GM19328 (cell line): ENCODE results near the gene PAK4.

Experiments
- ATAC-seq: cut with Tn5 transposase; IDR thresholded peaks from one replicate; pipeline ENCODE4 v1.9.1; 2021; ENCODE audit warnings: mild to moderate bottlenecking, moderate library complexity; ENCODE audit not compliant: unreplicated experiment

PAK4 gene

GRCh38 chr19:39177736-39178135 lies 52.1 kb downstream of the PAK4 start:
- ATAC-seq: no peak

DNA sequence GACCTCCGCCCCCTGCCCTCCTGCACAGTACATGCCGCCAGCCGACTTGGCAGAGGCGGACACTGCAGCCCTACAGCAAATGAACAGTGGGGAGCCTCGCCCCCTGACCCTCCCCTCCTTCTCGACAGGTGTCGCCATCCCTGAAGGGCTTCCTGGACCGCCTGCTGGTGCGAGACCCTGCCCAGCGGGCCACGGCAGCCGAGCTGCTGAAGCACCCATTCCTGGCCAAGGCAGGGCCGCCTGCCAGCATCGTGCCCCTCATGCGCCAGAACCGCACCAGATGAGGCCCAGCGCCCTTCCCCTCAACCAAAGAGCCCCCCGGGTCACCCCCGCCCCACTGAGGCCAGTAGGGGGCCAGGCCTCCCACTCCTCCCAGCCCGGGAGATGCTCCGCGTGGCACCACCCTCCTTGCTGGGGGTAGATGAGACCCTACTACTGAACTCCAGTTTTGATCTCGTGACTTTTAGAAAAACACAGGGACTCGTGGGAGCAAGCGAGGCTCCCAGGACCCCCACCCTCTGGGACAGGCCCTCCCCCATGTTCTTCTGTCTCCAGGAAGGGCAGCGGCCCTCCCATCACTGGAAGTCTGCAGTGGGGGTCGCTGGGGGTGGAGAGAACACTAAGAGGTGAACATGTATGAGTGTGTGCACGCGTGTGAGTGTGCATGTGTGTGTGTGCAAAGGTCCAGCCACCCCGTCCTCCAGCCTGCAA lies 52.9 kb downstream of the PAK4 start:
- ATAC-seq: no peak

DNA sequence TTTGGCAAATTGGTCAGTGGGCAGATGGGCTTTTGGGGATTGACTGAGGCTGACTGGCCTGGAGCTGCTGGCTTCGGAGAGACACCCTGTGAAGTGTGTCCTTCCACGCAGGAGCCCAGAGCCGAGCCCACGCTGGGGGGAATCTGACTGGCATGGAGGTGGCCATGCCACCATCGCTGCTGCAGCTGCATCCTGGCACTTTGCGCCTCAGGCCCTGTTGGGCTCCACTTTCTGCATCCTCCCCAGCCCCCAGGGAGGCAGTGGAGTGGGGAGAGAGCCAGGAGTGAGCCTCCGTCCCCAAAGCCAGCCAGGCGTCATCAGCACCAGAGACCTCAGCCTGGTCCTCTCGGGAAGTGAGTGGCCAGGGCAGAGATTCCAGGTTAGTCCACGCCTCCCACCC lies 54.2 kb downstream of the PAK4 start:
- ATAC-seq: no peak

GRCh38 chr19:39180749-39181148 lies 55.2 kb downstream of the PAK4 start:
- no peak for ATAC-seq

GRCh38 chr19:39181500-39182173 lies 56.1 kb downstream of the PAK4 start:
- no peak for ATAC-seq

GRCh38 chr19:39182174-39182505 lies 56.6 kb downstream of the PAK4 start:
- ATAC-seq: no peak

- ATAC-seq: no peak
Measured at GRCh38 chr19:39183104-39183503, 57.5 kb downstream of the PAK4 start.

DNA sequence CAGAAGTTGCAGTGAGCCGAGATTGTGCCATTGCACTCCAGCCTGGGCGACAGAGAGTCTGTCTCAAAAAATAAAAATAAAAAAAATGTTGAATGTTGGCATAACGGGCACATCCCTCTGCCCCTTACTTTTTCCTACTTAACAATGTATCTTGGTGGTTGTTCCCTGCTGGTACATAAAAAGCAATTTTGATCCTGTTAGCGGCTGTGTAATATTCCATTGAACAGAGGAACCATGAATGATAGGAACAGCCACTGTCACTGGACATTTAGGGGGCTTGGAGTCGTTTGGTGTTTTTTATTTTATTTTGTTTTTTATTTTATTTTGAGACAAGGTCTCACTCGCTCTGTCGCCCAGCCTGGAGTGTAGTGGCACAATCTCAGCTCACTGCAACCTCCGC lies 60.8 kb downstream of the PAK4 start:
- ATAC-seq: no peak

- ATAC-seq: no peak
Measured at GRCh38 chr19:39187552-39187943, 62.0 kb downstream of the PAK4 start.

DNA sequence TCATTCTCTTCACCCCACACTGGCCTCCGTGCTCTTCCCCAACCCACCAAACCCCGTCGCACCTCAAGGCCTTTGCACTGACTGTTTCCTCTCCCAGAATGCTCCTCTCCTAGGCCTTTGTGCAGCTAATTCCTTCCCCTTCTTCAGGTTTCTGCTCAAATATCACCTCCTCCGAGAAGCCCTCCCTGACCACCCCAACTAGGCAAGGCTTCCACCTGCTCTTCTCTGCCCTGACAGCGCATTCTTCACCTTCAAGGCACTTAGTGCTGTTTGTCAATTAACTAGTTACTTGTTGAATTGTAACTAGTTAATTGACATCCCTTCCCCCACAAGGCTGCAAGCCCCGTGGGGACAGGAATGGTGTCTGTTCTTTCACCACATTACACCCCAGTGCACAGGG lies 63.4 kb downstream of the PAK4 start:
- no peak for ATAC-seq

- ATAC-seq: no peak
Measured at GRCh38 chr19:39190768-39191167, 65.2 kb downstream of the PAK4 start.

DNA sequence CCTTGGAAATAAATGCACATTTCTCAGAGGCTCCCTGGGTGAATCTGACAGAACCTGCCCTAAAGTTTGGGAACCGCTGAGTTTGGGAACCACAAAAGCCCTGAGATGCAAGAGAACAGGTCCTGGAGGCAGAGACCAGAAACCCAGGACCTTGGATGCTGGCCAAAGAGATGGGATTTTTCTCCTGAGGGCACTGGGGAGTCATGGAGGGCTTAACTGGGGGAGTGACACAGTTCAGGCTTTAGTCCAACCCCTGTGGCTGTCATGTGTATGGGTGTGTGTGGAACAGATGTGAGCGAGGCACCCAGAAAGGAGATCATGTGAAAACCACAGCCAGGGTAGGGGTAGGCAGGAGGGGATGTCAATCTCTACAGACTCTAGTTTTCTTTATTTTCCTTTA lies 67.3 kb downstream of the PAK4 start:
- ATAC-seq: no peak

GRCh38 chr19:39193803-39194202 lies 68.2 kb downstream of the PAK4 start:
- ATAC-seq: no peak

GRCh38 chr19:39194832-39195542 lies 69.4 kb downstream of the PAK4 start:
- no peak for ATAC-seq

DNA sequence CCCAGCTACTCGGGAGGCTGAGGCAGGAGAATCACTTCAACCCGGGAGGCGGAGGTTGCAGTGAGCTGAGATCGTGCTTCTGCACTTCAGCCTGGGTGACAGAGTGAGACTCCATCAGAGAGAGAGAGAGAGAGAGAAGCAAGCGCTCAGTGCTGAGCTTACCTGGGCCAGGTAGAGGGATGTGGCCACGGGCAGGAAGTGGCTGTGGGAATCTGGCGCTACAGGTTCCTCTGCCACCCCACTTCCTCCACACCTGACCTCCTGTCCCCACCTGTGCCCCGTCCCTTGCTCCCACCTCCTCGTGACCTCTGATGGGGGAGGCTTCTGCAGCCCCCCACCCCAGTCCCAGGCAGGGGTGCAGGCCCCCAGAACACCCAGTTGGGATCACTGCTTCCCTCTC lies 70.2 kb downstream of the PAK4 start:
- no peak for ATAC-seq

- ATAC-seq: no peak
Measured at GRCh38 chr19:39196320-39196719, 70.7 kb downstream of the PAK4 start.

GRCh38 chr19:39196860-39197562 lies 71.4 kb downstream of the PAK4 start, which contains the start of gene NCCRP1:
NCCRP1 (plus strand) TSS chr19:39196964; CDS start chr19:39196983, 19 bp downstream.
- no peak for ATAC-seq

DNA sequence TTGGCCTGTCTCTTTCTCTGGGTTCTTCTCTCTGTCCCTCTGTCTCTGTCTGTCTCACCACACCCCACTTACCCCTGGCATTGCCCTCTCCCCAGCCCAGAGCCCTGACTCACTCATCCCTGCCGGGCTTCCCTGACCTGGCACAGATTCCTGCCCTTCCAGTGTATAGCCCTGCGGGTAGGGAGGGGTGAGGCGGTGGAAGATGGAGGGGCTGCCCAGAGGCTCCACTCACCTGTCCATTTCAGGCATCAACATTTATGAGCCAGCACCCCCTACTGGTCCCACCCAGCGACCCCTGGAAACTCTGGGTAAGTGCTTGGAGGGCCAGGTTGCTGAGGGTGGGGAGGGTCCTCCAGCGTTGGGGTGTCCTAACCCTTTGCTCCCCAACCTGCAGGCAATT lies 72.2 kb downstream of the PAK4 start:
- ATAC-seq: no peak

DNA sequence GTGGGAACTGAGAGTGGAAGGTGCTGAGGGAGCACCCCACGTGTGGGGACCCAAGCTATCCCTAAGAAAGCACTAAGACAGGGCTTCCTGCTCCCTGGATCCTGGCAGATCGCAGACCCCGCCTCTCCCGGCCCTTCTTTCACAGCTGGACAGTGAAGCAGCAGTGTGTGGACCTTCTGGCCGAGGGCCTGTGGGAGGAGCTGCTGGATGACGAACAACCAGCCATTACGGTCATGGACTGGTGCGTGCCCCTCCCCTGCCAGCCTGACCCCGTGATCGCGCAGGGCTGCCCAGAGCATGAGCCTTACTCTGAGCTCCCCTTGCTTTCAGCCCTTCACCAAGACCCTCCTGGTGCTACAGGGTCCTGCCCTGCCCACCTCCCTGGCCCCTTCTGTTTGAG lies 73.4 kb downstream of the PAK4 start:
- ATAC-seq: no peak

DNA sequence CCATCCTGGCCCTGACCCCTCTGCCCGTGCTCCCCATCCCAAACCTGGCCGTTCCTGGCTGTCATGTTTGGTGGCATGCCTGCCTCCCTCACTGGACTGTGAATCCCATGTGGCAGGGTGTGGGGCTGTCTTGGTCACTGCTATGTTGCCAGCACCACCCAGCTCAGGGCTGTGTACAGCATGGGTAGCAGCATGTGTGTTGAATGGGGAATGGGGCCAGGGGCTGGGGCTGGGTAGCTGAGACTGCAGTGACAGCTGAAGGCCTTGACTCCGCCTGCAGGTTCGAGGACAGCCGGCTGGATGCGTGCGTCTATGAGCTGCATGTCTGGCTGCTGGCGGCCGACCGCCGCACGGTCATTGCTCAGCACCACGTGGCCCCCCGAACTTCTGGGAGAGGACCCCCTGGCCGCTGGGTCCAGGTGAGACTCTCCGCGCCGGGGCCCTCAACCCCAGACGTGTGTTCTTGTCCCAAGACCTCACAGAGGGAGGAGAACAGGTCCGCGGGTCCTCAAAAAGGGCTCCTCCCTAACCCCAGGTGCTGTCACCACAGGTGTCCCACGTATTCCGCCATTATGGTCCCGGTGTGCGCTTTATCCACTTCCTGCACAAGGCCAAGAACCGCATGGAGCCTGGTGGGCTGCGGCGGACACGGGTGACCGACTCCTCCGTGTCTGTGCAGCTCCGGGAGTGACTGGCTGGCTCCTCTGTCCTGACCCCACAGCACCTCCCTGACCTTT lies 74.6 kb downstream of the PAK4 start:
- ATAC-seq: no peak

DNA sequence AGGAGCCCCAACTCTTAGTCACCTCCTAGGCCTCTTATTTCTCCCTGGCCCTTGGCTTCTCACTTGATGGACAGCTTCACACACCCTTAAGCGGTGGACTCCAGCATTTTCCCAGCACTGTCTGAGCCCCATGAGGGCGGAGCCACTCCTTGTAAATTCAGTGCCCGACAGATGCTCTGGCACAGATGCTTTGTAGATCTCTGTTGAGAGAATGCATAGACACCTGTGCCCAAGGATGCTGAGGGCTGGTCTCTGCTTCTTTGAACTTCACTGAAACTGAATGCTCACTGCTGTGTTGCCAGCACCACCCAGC lies 75.2 kb downstream of the PAK4 start:
- ATAC-seq: no peak
